GM23338 (cell line): Measurements from ENCODE around the gene CACHD1. TPM values are rescaled to one million over a fixed set of nuclear protein-coding genes. Genes with fewer than 3 reads are reported as not detected.

Experiments
- ATAC-seq: fragments of 200-7000 bp; cut with Tn5 transposase; 3 replicates; pipeline ENCODE4 v1.9.1; 2020
- DNase-seq: peaks from one replicate; pipeline ENCODE4 v3.0.0-alpha.2; 2015; ENCODE audit warnings: low spot score
- H2AFZ ChIP-seq: fragments of 200-600 bp; sonication (generic); 2 replicates; pipeline ENCODE4 v1.8.0; 2016; ENCODE audit warnings: antibody characterized with exemption, mild to moderate bottlenecking, moderate library complexity
- H3F3A ChIP-seq: fragments of 200-600 bp; sonication (generic); replicated peaks from 2 replicates; pipeline ENCODE4 v1.8.0; 2017; ENCODE audit warnings: antibody characterized with exemption, mixed run types, low read depth
- H3K27ac ChIP-seq: fragments of 200-600 bp; sonication (generic); 2 replicates; pipeline ENCODE4 v1.6.1; 2016; ENCODE audit warnings: low read depth
- H3K27me3 ChIP-seq: fragments of 200-600 bp; sonication (generic); 2 replicates; pipeline ENCODE4 v1.8.0; 2016; ENCODE audit warnings: mild to moderate bottlenecking, mixed run types, moderate library complexity; ENCODE audit not compliant: insufficient read depth
- H3K36me3 ChIP-seq: fragments of 200-600 bp; sonication (generic); 2 replicates; pipeline ENCODE4 v1.8.0; 2016; ENCODE audit warnings: mild to moderate bottlenecking; ENCODE audit not compliant: insufficient read depth
- H3K4me1 ChIP-seq: fragments of 200-600 bp; sonication (generic); 2 replicates; pipeline ENCODE4 v1.8.0; 2016; ENCODE audit warnings: mild to moderate bottlenecking, moderate library complexity; ENCODE audit not compliant: insufficient read depth
- H3K4me2 ChIP-seq: fragments of 200-600 bp; sonication (generic); 2 replicates; pipeline ENCODE4 v1.7.1; 2017; ENCODE audit warnings: mixed run types
- H3K4me3 ChIP-seq: fragments of 200-600 bp; sonication (generic); 2 replicates; pipeline ENCODE4 v1.6.1; 2016; ENCODE audit warnings: mixed run types
- H3K79me2 ChIP-seq: fragments of 200-600 bp; sonication (generic); replicated peaks from 2 replicates; pipeline ENCODE4 v1.8.0; 2017; ENCODE audit warnings: mild to moderate bottlenecking; ENCODE audit not compliant: insufficient read depth
- H3K9me2 ChIP-seq: fragments of 200-600 bp; sonication (generic); 2 replicates; pipeline ENCODE4 v1.8.0; 2017; ENCODE audit not compliant: insufficient read depth
- H4K20me1 ChIP-seq: fragments of 200-600 bp; sonication (generic); replicated peaks from 2 replicates; pipeline ENCODE4 v1.8.0; 2017; ENCODE audit warnings: mild to moderate bottlenecking; ENCODE audit not compliant: insufficient read depth
- H3K27ac Mint-ChIP-seq: 2 replicates; pipeline ENCODE4 v1.8.0; 2020; ENCODE audit warnings: inconsistent platforms, mild to moderate bottlenecking, moderate library complexity, mixed read lengths
- H3K27me3 Mint-ChIP-seq: 3 replicates; pipeline ENCODE4 v1.8.0; 2022; ENCODE audit warnings: low read depth, mild to moderate bottlenecking, moderate library complexity, mixed read lengths, inconsistent platforms; ENCODE audit not compliant: insufficient read depth, poor library complexity
- H3K36me3 Mint-ChIP-seq: 3 replicates; pipeline ENCODE4 v1.8.0; 2021; ENCODE audit warnings: low read depth, mild to moderate bottlenecking, inconsistent platforms, moderate library complexity, mixed read lengths
- H3K4me1 Mint-ChIP-seq: 3 replicates; pipeline ENCODE4 v1.8.0; 2020; ENCODE audit warnings: mild to moderate bottlenecking, inconsistent platforms, mixed read lengths
- H3K4me3 Mint-ChIP-seq: 3 replicates; pipeline ENCODE4 v1.8.0; 2021; ENCODE audit warnings: moderate library complexity, mild to moderate bottlenecking, inconsistent platforms, mixed read lengths
- H3K9me3 Mint-ChIP-seq: 3 replicates; pipeline ENCODE4 v1.8.0; 2020; ENCODE audit warnings: moderate library complexity, mild to moderate bottlenecking, inconsistent platforms, mixed read lengths
- CREB1 ChIP-seq: fragments of 250-450 bp; sonication (Bioruptor Pico); IDR thresholded peaks from 2 replicates; pipeline ENCODE4 v1.5.0; 2020; ENCODE audit warnings: low read depth, mild to moderate bottlenecking, moderate library complexity
- ETS1 ChIP-seq: IDR thresholded peaks from 2 replicates; pipeline ENCODE4 v1.6.1; 2016; ENCODE audit warnings: antibody characterized with exemption
- EZH2 ChIP-seq: fragments of 200-600 bp; sonication (generic); IDR thresholded peaks from one replicate; pipeline ENCODE4 v1.8.0; 2017; ENCODE audit warnings: antibody characterized with exemption, mild to moderate bottlenecking, low read depth; ENCODE audit not compliant: unreplicated experiment
- EZH2phosphoT487 ChIP-seq: fragments of 200-600 bp; sonication (generic); IDR thresholded peaks from one replicate; pipeline ENCODE4 v1.8.1; 2018; ENCODE audit warnings: antibody characterized with exemption; ENCODE audit not compliant: unreplicated experiment
- JUNB ChIP-seq: IDR thresholded peaks from one replicate; pipeline ENCODE4 v1.6.1; 2016; ENCODE audit warnings: antibody characterized with exemption; ENCODE audit not compliant: unreplicated experiment
- NANOG ChIP-seq: IDR thresholded peaks from 2 replicates; pipeline ENCODE4 v1.6.1; 2016; ENCODE audit warnings: antibody characterized with exemption, borderline replicate concordance
- POLR2AphosphoS5 ChIP-seq: IDR thresholded peaks from 2 replicates; pipeline ENCODE4 v1.6.1; 2016; ENCODE audit warnings: antibody characterized with exemption, low read depth
- REST ChIP-seq: IDR thresholded peaks from one replicate; pipeline ENCODE4 v1.6.1; 2018; ENCODE audit warnings: antibody characterized with exemption; ENCODE audit not compliant: unreplicated experiment
- STAT1 ChIP-seq: IDR thresholded peaks from one replicate; pipeline ENCODE4 v1.6.1; 2016; ENCODE audit warnings: antibody characterized with exemption; ENCODE audit not compliant: unreplicated experiment
- ZNF114 ChIP-seq: fragments of 250-450 bp; sonication (Bioruptor Pico); IDR thresholded peaks from 2 replicates; pipeline ENCODE4 v1.5.0; 2020; ENCODE audit warnings: mild to moderate bottlenecking, moderate library complexity
- ZNF331 ChIP-seq: fragments of 250-450 bp; sonication (Bioruptor Pico); IDR thresholded peaks from 2 replicates; pipeline ENCODE4 v1.5.0; 2020; ENCODE audit warnings: low read depth, mild to moderate bottlenecking, moderate library complexity
- polyA plus RNA-seq: library from polyadenylated mRNA; unstranded; fragments of >200 nt; fragmentation: Nextera tagmentation; extraction: Ambion mirVana; gene quantifications from 2 replicates; pipeline ENCODE4 v1.2.1, GENCODE V29; 2016
- total RNA-seq: library from RNA; depleted of rRNA; stranded (reverse); fragments of >200 nt; shearing (Covaris generic); gene quantifications from 2 replicates; pipeline ENCODE4 v1.2.3, GENCODE V29; 2014
- TF ChIP-seq, protein P1 (sequence below): fragments of 250-450 bp; sonication (Bioruptor Pico); IDR thresholded peaks from 2 replicates; pipeline ENCODE4 v1.5.0; 2020; ENCODE audit warnings: mild to moderate bottlenecking, moderate library complexity
- TF ChIP-seq, protein P2 (sequence below), 2 experiments: fragments of 200-600 bp in 1 of 2; sonication (generic) in 1 of 2; conservative IDR thresholded peaks; 2 replicates each; pipeline versions ENCODE4 v1.5.1 to v1.6.1; 2016 to 2017; ENCODE audit warnings: antibody characterized with exemption in 2 of 2, low read depth in 2 of 2, mild to moderate bottlenecking in 2 of 2, moderate library complexity in 1 of 2

CACHD1 gene
- total and polyA plus RNA-seq, 2 experiments from 2014 or later = 12.6 to 43.7 TPM

- Histone ChIP-seq H3K36me3 (no peaks in the 10 kb centered on the region), H2AFZ (no peak overlapping the region), H3K4me2 (no peak overlapping the region), H3K9me2 (no peaks in the 10 kb centered on the region), H4K20me1 (no peaks in the 10 kb centered on the region), H3K4me1 (peaks cover 2% of the 10 kb centered on the region; the same call in 1 of the 2 replicates), H3K4me3 (no peak overlapping the region), H3K27me3 (no peaks in the 10 kb centered on the region), H3K27ac (no peak overlapping the region), H3K79me2 (no peaks in the 10 kb centered on the region), H3F3A (no peaks in the 10 kb centered on the region)
- H3K27me3 Mint-ChIP-seq = peaks cover 2% of the 10 kb centered on the region
- ATAC-seq (no peak), DNase-seq (no peak)
- no peak overlapping the region for H3K27ac Mint-ChIP-seq
- H3K36me3 Mint-ChIP-seq = no peaks in the 10 kb centered on the region
- no peak overlapping the region for H3K4me3 Mint-ChIP-seq
- TF ChIP-seq NANOG (no peak), POLR2AphosphoS5 (no peak), ETS1 (no peak), REST (no peak), CREB1 (CRISPR knock-in tag) (no peak), EZH2 (no peak), STAT1 (no peak), ZNF331 (CRISPR knock-in tag) (no peak), EZH2phosphoT487 (no peak), JUNB (no peak), ZNF114 (CRISPR knock-in tag) (no peak)
- TF ChIP-seq, protein P1, sequence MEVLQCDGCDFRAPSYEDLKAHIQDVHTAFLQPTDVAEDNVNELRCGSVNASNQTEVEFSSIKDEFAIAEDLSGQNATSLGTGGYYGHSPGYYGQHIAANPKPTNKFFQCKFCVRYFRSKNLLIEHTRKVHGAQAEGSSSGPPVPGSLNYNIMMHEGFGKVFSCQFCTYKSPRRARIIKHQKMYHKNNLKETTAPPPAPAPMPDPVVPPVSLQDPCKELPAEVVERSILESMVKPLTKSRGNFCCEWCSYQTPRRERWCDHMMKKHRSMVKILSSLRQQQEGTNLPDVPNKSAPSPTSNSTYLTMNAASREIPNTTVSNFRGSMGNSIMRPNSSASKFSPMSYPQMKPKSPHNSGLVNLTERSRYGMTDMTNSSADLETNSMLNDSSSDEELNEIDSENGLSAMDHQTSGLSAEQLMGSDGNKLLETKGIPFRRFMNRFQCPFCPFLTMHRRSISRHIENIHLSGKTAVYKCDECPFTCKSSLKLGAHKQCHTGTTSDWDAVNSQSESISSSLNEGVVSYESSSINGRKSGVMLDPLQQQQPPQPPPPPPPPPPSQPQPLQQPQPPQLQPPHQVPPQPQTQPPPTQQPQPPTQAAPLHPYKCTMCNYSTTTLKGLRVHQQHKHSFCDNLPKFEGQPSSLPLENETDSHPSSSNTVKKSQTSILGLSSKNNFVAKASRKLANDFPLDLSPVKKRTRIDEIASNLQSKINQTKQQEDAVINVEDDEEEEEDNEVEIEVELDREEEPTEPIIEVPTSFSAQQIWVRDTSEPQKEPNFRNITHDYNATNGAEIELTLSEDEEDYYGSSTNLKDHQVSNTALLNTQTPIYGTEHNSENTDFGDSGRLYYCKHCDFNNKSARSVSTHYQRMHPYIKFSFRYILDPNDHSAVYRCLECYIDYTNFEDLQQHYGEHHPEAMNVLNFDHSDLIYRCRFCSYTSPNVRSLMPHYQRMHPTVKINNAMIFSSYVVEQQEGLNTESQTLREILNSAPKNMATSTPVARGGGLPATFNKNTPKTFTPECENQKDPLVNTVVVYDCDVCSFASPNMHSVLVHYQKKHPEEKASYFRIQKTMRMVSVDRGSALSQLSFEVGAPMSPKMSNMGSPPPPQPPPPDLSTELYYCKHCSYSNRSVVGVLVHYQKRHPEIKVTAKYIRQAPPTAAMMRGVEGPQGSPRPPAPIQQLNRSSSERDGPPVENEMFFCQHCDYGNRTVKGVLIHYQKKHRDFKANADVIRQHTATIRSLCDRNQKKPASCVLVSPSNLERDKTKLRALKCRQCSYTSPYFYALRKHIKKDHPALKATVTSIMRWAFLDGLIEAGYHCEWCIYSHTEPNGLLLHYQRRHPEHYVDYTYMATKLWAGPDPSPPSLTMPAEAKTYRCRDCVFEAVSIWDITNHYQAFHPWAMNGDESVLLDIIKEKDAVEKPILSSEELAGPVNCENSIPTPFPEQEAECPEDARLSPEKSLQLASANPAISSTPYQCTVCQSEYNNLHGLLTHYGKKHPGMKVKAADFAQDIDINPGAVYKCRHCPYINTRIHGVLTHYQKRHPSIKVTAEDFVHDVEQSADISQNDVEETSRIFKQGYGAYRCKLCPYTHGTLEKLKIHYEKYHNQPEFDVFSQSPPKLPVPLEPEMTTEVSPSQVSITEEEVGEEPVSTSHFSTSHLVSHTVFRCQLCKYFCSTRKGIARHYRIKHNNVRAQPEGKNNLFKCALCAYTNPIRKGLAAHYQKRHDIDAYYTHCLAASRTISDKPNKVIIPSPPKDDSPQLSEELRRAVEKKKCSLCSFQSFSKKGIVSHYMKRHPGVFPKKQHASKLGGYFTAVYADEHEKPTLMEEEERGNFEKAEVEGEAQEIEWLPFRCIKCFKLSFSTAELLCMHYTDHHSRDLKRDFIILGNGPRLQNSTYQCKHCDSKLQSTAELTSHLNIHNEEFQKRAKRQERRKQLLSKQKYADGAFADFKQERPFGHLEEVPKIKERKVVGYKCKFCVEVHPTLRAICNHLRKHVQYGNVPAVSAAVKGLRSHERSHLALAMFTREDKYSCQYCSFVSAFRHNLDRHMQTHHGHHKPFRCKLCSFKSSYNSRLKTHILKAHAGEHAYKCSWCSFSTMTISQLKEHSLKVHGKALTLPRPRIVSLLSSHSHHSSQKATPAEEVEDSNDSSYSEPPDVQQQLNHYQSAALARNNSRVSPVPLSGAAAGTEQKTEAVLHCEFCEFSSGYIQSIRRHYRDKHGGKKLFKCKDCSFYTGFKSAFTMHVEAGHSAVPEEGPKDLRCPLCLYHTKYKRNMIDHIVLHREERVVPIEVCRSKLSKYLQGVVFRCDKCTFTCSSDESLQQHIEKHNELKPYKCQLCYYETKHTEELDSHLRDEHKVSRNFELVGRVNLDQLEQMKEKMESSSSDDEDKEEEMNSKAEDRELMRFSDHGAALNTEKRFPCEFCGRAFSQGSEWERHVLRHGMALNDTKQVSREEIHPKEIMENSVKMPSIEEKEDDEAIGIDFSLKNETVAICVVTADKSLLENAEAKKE = no peak
- TF ChIP-seq, protein P2, sequence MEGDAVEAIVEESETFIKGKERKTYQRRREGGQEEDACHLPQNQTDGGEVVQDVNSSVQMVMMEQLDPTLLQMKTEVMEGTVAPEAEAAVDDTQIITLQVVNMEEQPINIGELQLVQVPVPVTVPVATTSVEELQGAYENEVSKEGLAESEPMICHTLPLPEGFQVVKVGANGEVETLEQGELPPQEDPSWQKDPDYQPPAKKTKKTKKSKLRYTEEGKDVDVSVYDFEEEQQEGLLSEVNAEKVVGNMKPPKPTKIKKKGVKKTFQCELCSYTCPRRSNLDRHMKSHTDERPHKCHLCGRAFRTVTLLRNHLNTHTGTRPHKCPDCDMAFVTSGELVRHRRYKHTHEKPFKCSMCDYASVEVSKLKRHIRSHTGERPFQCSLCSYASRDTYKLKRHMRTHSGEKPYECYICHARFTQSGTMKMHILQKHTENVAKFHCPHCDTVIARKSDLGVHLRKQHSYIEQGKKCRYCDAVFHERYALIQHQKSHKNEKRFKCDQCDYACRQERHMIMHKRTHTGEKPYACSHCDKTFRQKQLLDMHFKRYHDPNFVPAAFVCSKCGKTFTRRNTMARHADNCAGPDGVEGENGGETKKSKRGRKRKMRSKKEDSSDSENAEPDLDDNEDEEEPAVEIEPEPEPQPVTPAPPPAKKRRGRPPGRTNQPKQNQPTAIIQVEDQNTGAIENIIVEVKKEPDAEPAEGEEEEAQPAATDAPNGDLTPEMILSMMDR (conservative IDR thresholded peaks at IDR 0.05; ENCODE audit: low read depth in 2 of 2) = no peak
- no peaks in the 10 kb centered on the region; the same call in 2 of the 3 replicates for H3K4me1 Mint-ChIP-seq
- H3K9me3 Mint-ChIP-seq = no peaks in the 10 kb centered on the region
These were observed 43.2 kb upstream of the CACHD1 start for GRCh38 chr1:64426681-64427080.
